Esophagus muscularis mucosa (tissue), 4 donors: ENCODE measurements around the gene GHRL.

Experiments used
- CTCF ChIP-seq, 3 experiments: fragments of 200-600 bp in 2 of 3; fragments of 450-650 bp in 1 of 3; sonication (generic) in 2 of 3; IDR thresholded peaks; one replicate each; pipeline ENCODE4 v1.5.1; 2017 to 2019; ENCODE audit warnings: antibody characterized with exemption in 3 of 3, mild to moderate bottlenecking in 2 of 3, moderate library complexity in 1 of 3
- EP300 ChIP-seq: sonication (generic); formaldehyde crosslinking; IDR thresholded peaks from one replicate; pipeline ENCODE4 v1.6.1; 2017; ENCODE audit warnings: antibody characterized with exemption
- POLR2A ChIP-seq: fragments of 450-650 bp; IDR thresholded peaks from one replicate; pipeline ENCODE4 v1.6.1; 2017; ENCODE audit warnings: antibody characterized with exemption, moderate library complexity, mild to moderate bottlenecking, low read depth
- POLR2AphosphoS5 ChIP-seq, 2 donors: sonication (generic); formaldehyde crosslinking; IDR thresholded peaks; one replicate each; pipeline ENCODE4 v1.6.1; 2017; ENCODE audit warnings: antibody characterized with exemption in 2 of 2

- TF ChIP-seq POLR2A (no peak), CTCF (IDR thresholded peaks at IDR 0.05) (no peak), POLR2AphosphoS5 (IDR thresholded peaks at IDR 0.05) (no peak), EP300 (no peak)
Observed at GRCh38 chr3:10329495-10330015, 36.8 kb upstream of the GHRL start.
